ENCODE data around the gene BTF3. TPM values are rescaled to one million over a fixed set of nuclear protein-coding genes. Genes with fewer than 3 reads are reported as not detected.
"Not testable (repeated sequence)": the region's sequence is repeated elsewhere in the genome, so short reads cannot be mapped to it uniquely, and the experiment has no call there.

The BTF3 gene
- total RNA-seq, 4 donors from 2014 or later: 596 to 1,008 (median 649) TPM

GRCh38 chr5:73452215-73452614 lies 46.0 kb upstream of the BTF3 start:
- intact Hi-C loops (cut with DNase I; ENCODE audit: low total_unique reads): loop anchor here (5.0 kb wide), 1 partner anchor 235 kb away; no protein-coding TSS in a partner anchor

GRCh38 chr5:73454379-73455036 lies 43.7 kb upstream of the BTF3 start:
- WGBS, 2 donors: 42 to 46% methylated on average over 6 of the region's 6 CpGs
- H3K4me3 ChIP-seq (ENCODE audit: low read depth, poor library complexity, severe bottlenecking): no peak overlapping the region
- DNase-seq (ENCODE audit: low spot score in 2 of 2): no peak
- intact Hi-C loops (cut with DNase I; ENCODE audit: low total_unique reads): loop anchor here (5.0 kb wide), 1 partner anchor 237 kb away; no protein-coding TSS in a partner anchor
- TF ChIP-seq POLR2A (IDR thresholded peaks at IDR 0.05) (no peak), CTCF (IDR thresholded peaks at IDR 0.05) (no peak)

More at GRCh38 chr5:73452215-73452614, 46.0 kb upstream of the BTF3 start:
- WGBS, 2 donors: 60 to 63% methylated on average over 6 of the region's 6 CpGs
- TF ChIP-seq POLR2A (IDR thresholded peaks at IDR 0.05): no peak
- TF ChIP-seq CTCF (IDR thresholded peaks at IDR 0.05): no peak
- DNase-seq (ENCODE audit: low spot score in 2 of 2): no peak
- H3K4me3 ChIP-seq (ENCODE audit: low read depth, poor library complexity, severe bottlenecking): no peak overlapping the region

- intact Hi-C loops (cut with DNase I; ENCODE audit: low total_unique reads); DNase-seq (ENCODE audit: low spot score in 2 of 2): not testable (repeated sequence)
- 86 to 87% methylated on average over 1 of the region's 1 CpG for WGBS, 2 donors
Measured at GRCh38 chr5:73456462-73456861, 41.8 kb upstream of the BTF3 start.

GRCh38 chr5:73459366-73459765 lies 38.9 kb upstream of the BTF3 start:
- no peak overlapping the region for H3K4me3 ChIP-seq (ENCODE audit: low read depth, poor library complexity, severe bottlenecking)
- TF ChIP-seq CTCF (IDR thresholded peaks at IDR 0.05) (no peak), POLR2A (IDR thresholded peaks at IDR 0.05) (no peak)
- intact Hi-C loops (cut with DNase I; ENCODE audit: low total_unique reads): no loop called here
- no peak for DNase-seq (ENCODE audit: low spot score in 2 of 2)
- WGBS, 2 donors: 35 to 41% methylated on average over 1 of the region's 1 CpG

More at GRCh38 chr5:73456462-73456861, 41.8 kb upstream of the BTF3 start:
- not testable (repeated sequence) for H3K4me3 ChIP-seq (ENCODE audit: low read depth, poor library complexity, severe bottlenecking)

- 79 to 85% methylated on average over 1 of the region's 1 CpG for WGBS, 2 donors
- TF ChIP-seq POLR2A (IDR thresholded peaks at IDR 0.05): no peak
- TF ChIP-seq CTCF (IDR thresholded peaks at IDR 0.05): no peak
- DNase-seq (ENCODE audit: low spot score in 2 of 2): no peak
- intact Hi-C loops (cut with DNase I; ENCODE audit: low total_unique reads): no loop called here
- H3K4me3 ChIP-seq (ENCODE audit: low read depth, poor library complexity, severe bottlenecking): no peak overlapping the region
Measured at GRCh38 chr5:73460133-73460532, 38.1 kb upstream of the BTF3 start.

GRCh38 chr5:73464016-73464745 lies 34.1 kb upstream of the BTF3 start:
- no peak for DNase-seq (ENCODE audit: low spot score in 2 of 2)

GRCh38 chr5:73468638-73469037 lies 29.6 kb upstream of the BTF3 start:
- WGBS, 2 donors: 67 to 72% methylated on average over 3 of the region's 3 CpGs
- intact Hi-C loops (cut with DNase I; ENCODE audit: low total_unique reads); DNase-seq (ENCODE audit: low spot score in 2 of 2); H3K4me3 ChIP-seq (ENCODE audit: low read depth, poor library complexity, severe bottlenecking): not testable (repeated sequence)

More at GRCh38 chr5:73464016-73464745, 34.1 kb upstream of the BTF3 start:
- WGBS, 2 donors: 45 to 58% methylated on average over 7 of the region's 7 CpGs
- intact Hi-C loops (cut with DNase I; ENCODE audit: low total_unique reads): no loop called here
- TF ChIP-seq POLR2A (IDR thresholded peaks at IDR 0.05): no peak
- no peak overlapping the region for H3K4me3 ChIP-seq (ENCODE audit: low read depth, poor library complexity, severe bottlenecking)

Measured in lower leg skin (tissue), 4 donors.